PC-9 (cell line): ENCODE data around the gene RPRML. TPM values are rescaled to one million over a fixed set of nuclear protein-coding genes. Genes with fewer than 3 reads are reported as not detected.

Experiments used
- BruUV-seq: library from RNA; stranded (reverse); fragments of 400-500 nt; replicated peaks from 2 replicates; lab custom pipeline; 2021; lab: Mats Ljungman, UMichigan
- CTCF ChIA-PET: fragments of 300-600 bp; sonication (Branson Sonifier 250); formaldehyde crosslinking; loops from one replicate; lab custom pipeline; 2022; ENCODE audit warnings: antibody characterized with exemption; lab: Charles Lee
- POLR2A ChIA-PET: fragments of 300-600 bp; sonication (Branson Sonifier 250); formaldehyde crosslinking; loops from one replicate; lab custom pipeline; 2022; ENCODE audit warnings: antibody characterized with exemption; ENCODE audit not compliant: unreplicated experiment; lab: Charles Lee
- DNase-seq, 2 experiments: peaks; one replicate each; pipeline versions ENCODE4 v3.0.0 to v3.0.0-alpha.2; 2015 to 2022; ENCODE audit warnings: mixed read lengths in 1 of 2
- H2AFZ ChIP-seq: fragments of 200-600 bp; sonication (generic); 2 replicates; pipeline ENCODE4 v1.8.1; 2017; ENCODE audit warnings: antibody characterized with exemption
- H3F3A ChIP-seq: fragments of 200-600 bp; sonication (generic); 2 replicates; pipeline ENCODE4 v1.8.1; 2017; ENCODE audit warnings: antibody characterized with exemption, mild to moderate bottlenecking, low read depth; ENCODE audit not compliant: insufficient read depth
- H3K27ac ChIP-seq: fragments of 200-600 bp; sonication (generic); 2 replicates; pipeline ENCODE4 v1.6.1; 2016; ENCODE audit warnings: mixed run types
- H3K27me3 ChIP-seq: fragments of 200-600 bp; sonication (generic); 2 replicates; pipeline ENCODE4 v1.6.1; 2016; ENCODE audit warnings: low read depth, mixed run types; ENCODE audit not compliant: insufficient read depth
- H3K36me3 ChIP-seq: fragments of 200-600 bp; sonication (generic); 2 replicates; pipeline ENCODE4 v1.6.1; 2016; ENCODE audit warnings: low read depth, mixed run types
- H3K4me1 ChIP-seq: fragments of 200-600 bp; sonication (generic); replicated peaks from 2 replicates; pipeline ENCODE4 v1.6.1; 2016; ENCODE audit warnings: mixed run types; ENCODE audit not compliant: insufficient read depth
- H3K4me2 ChIP-seq: fragments of 200-600 bp; sonication (generic); 2 replicates; pipeline ENCODE4 v1.6.1; 2017; ENCODE audit warnings: mixed run types
- H3K4me3 ChIP-seq: fragments of 200-600 bp; sonication (generic); 2 replicates; pipeline ENCODE4 v1.6.1; 2016; ENCODE audit warnings: mixed run types
- H3K79me2 ChIP-seq: fragments of 200-600 bp; sonication (generic); 2 replicates; pipeline ENCODE4 v1.6.1; 2017; ENCODE audit warnings: low read depth, mixed run types
- H3K9me2 ChIP-seq: fragments of 200-600 bp; sonication (generic); 2 replicates; pipeline ENCODE4 v1.8.1; 2017; ENCODE audit warnings: mild to moderate bottlenecking; ENCODE audit not compliant: insufficient read depth
- H3K9me3 ChIP-seq: fragments of 200-600 bp; sonication (generic); 2 replicates; pipeline ENCODE4 v1.8.1; 2016; ENCODE audit warnings: low read depth; ENCODE audit not compliant: insufficient read depth
- H4K20me1 ChIP-seq: fragments of 200-600 bp; sonication (generic); 2 replicates; pipeline ENCODE4 v1.8.1; 2017; ENCODE audit not compliant: insufficient read depth
- EZH2 ChIP-seq: fragments of 200-600 bp; sonication (generic); IDR thresholded peaks from 2 replicates; pipeline ENCODE4 v1.8.0; 2017; ENCODE audit warnings: antibody characterized with exemption, low read depth
- intact Hi-C: fragments of 100-400 bp; cut with micrococcal nuclease; formaldehyde crosslinking; loops from one replicate; pipeline ENCODE4 v1.10.0; 2022; ENCODE audit not compliant: unreplicated experiment
- total RNA-seq: library from RNA; stranded (reverse); gene quantifications from 2 replicates; pipeline ENCODE4 v1.2.3, GENCODE V29; 2021
- TF ChIP-seq, protein P1 (sequence below): fragments of 200-600 bp; sonication (generic); conservative IDR thresholded peaks from 2 replicates; pipeline ENCODE4 v1.6.1; 2017; ENCODE audit warnings: mixed run types, antibody characterized with exemption, mild to moderate bottlenecking, moderate library complexity

Gene RPRML
- total RNA-seq, 1 experiment from 2014 or later = not detected

DNA sequence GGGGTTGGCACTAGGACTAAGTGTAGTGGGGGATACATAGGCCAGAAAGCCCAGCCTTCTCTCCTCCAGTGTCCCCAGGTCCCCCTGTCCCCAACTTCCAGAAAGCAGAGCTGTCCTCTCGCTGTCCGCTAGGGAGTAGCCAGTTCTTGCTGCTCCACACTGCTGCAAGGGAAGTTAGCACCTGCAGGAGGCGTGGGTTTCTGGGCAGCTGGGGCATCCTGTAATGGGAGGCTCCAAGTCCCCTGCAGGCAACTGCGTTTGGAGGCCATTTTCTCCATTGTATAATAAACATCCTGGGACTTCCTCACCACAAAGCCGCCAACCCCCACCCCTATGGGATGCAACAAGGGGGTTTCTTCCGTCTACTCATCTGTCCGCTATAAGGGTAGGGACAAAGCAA, 1.7 kb downstream of the RPRML start:
- Histone ChIP-seq H3K4me2 (0 out of 2 replicates have a peak overlapping the region, but pooled peaks have one; percentile 49), H4K20me1 (no peaks in the 10 kb centered on the region), H3F3A (no peaks in the 10 kb centered on the region), H3K79me2 (no peaks in the 10 kb centered on the region), H2AFZ (no peak overlapping the region), H3K9me3 (no peaks in the 10 kb centered on the region), H3K9me2 (no peaks in the 10 kb centered on the region), H3K27me3 (peaks cover 42% of the 10 kb centered on the region), H3K36me3 (no peaks in the 10 kb centered on the region), H3K27ac (no peak overlapping the region), H3K4me3 (no peak overlapping the region), H3K4me1 (peaks cover 10% of the 10 kb centered on the region; the same call in 1 of the 2 replicates)
- TF ChIP-seq, protein P1, sequence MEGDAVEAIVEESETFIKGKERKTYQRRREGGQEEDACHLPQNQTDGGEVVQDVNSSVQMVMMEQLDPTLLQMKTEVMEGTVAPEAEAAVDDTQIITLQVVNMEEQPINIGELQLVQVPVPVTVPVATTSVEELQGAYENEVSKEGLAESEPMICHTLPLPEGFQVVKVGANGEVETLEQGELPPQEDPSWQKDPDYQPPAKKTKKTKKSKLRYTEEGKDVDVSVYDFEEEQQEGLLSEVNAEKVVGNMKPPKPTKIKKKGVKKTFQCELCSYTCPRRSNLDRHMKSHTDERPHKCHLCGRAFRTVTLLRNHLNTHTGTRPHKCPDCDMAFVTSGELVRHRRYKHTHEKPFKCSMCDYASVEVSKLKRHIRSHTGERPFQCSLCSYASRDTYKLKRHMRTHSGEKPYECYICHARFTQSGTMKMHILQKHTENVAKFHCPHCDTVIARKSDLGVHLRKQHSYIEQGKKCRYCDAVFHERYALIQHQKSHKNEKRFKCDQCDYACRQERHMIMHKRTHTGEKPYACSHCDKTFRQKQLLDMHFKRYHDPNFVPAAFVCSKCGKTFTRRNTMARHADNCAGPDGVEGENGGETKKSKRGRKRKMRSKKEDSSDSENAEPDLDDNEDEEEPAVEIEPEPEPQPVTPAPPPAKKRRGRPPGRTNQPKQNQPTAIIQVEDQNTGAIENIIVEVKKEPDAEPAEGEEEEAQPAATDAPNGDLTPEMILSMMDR = no peak
- TF ChIP-seq EZH2 = no peak
- CTCF ChIA-PET = no interaction called here
- no TSS peak for BruUV-seq
- POLR2A ChIA-PET = no interaction called here
- intact Hi-C loops = no loop called here
- peak in 1 of 2 experiments; percentile 30 for DNase-seq

GRCh38 chr17:46976626-46977270, 2.3 kb downstream of the RPRML start:
- TF ChIP-seq EZH2 = no peak
- TF ChIP-seq, protein P1 = peak; percentile 50; the same call in 1 of the 2 replicates
- Histone ChIP-seq H4K20me1 (no peaks in the 10 kb centered on the region), H3K79me2 (no peaks in the 10 kb centered on the region), H3K4me1 (peaks cover 10% of the 10 kb centered on the region; the same call in 1 of the 2 replicates), H3K4me3 (no peak overlapping the region), H3K36me3 (no peaks in the 10 kb centered on the region), H3K4me2 (peak overlapping the region; percentile 49), H3K9me2 (no peaks in the 10 kb centered on the region), H3F3A (no peaks in the 10 kb centered on the region), H3K27ac (no peak overlapping the region), H3K27me3 (peaks cover 47% of the 10 kb centered on the region), H2AFZ (no peak overlapping the region), H3K9me3 (no peaks in the 10 kb centered on the region)
- intact Hi-C loops = no loop called here
- ChIA-PET POLR2A (interaction anchor here (0.6 kb wide), 1 partner anchor 404 kb away, joined by 5 read pairs; no protein-coding TSS in a partner anchor), CTCF (interaction anchor here (0.6 kb wide), 1 partner anchor 33 kb away, joined by 4 read pairs; no protein-coding TSS in a partner anchor)
- DNase-seq = peak; percentile 46 to 76
- BruUV-seq = no TSS peak

DNA sequence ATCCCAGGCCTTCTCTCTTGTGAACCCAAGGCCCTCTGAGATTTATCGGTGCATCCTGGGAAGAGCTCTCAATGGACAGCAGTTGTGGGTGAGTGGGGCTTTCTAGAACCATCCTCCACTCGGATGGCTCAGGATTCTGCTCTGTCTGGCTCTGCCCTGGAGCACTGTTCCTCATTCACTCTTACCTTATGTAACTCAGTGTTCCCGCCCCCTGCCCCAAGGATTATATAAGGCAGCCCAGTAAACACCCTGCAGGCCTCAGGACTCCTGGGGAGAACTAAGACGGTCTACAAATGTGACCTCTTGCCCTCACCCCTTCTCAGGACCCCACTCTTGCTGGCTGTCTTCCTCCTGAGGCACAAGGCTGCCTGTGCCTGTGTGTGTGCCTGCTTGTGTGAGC, 3.8 kb downstream of the RPRML start:
- Histone ChIP-seq H3K27ac (no peak overlapping the region), H3K4me2 (no peak overlapping the region), H3K4me3 (no peak overlapping the region), H2AFZ (no peak overlapping the region), H3K4me1 (peaks cover 10% of the 10 kb centered on the region; the same call in 1 of the 2 replicates), H4K20me1 (no peaks in the 10 kb centered on the region), H3K27me3 (peaks cover 58% of the 10 kb centered on the region), H3K36me3 (no peaks in the 10 kb centered on the region), H3F3A (no peaks in the 10 kb centered on the region), H3K79me2 (no peaks in the 10 kb centered on the region), H3K9me2 (no peaks in the 10 kb centered on the region), H3K9me3 (no peaks in the 10 kb centered on the region)
- POLR2A ChIA-PET = no interaction called here
- intact Hi-C loops = no loop called here
- BruUV-seq = no TSS peak
- TF ChIP-seq EZH2 = no peak
- TF ChIP-seq, protein P1 = no peak
- CTCF ChIA-PET = interaction anchor here (0.6 kb wide), 1 partner anchor 691 kb away, joined by 5 read pairs; no protein-coding TSS in a partner anchor
- DNase-seq = no peak
